B cell (primary cell): ENCODE data around the gene NEAT1. TPM values are rescaled to one million over a fixed set of nuclear protein-coding genes. Genes with fewer than 3 reads are reported as not detected.
A peak's percentile ranks its signal among the peaks of the same experiment; 100 is the strongest.

Experiments
- ATAC-seq: fragments of 200-7000 bp; cut with Tn5 transposase; one replicate; pipeline ENCODE4 v1.10.0; 2021; ENCODE audit warnings: low read depth, mild to moderate bottlenecking, moderate number of reproducible peaks, moderate library complexity
- CTCF ChIA-PET: fragments of 350-600 bp; sonication (Branson Sonifier 250); formaldehyde crosslinking; loops from one replicate; lab custom pipeline; 2021; ENCODE audit warnings: antibody characterized with exemption, inconsistent platforms; lab: Charles Lee
- POLR2A ChIA-PET: fragments of 350-600 bp; sonication (Branson Sonifier 250); formaldehyde crosslinking; loops from one replicate; lab custom pipeline; 2021; ENCODE audit warnings: antibody characterized with exemption; lab: Charles Lee
- DNase-seq: peaks from one replicate; pipeline ENCODE4 v3.0.0; 2013
- H2AFZ ChIP-seq: 2 replicates; pipeline ENCODE4 v1.6.1; 2012; ENCODE audit warnings: mild to moderate bottlenecking, low read depth, low read length; ENCODE audit not compliant: insufficient read depth, poor library complexity, severe bottlenecking
- H3K27ac ChIP-seq, 2 donors: 1 replicate in 1 of 2; 2 replicates in 1 of 2; pipeline ENCODE4 v1.5.1; 2012 to 2013; ENCODE audit warnings: low read length in 2 of 2, mild to moderate bottlenecking in 2 of 2, moderate library complexity in 1 of 2
- H3K27me3 ChIP-seq, 4 experiments: fragments of 200-600 bp in 1 of 4; sonication (generic) in 1 of 4; replicated peaks in 1 of 4; 1 replicate in 2 of 4; 2 replicates in 2 of 4; pipeline versions ENCODE4 v1.6.1 to v1.7.0; 2013 to 2016; ENCODE audit warnings: low read length in 3 of 4, mild to moderate bottlenecking in 2 of 4, mixed read lengths in 1 of 4, moderate library complexity in 1 of 4; ENCODE audit not compliant: insufficient read depth in 4 of 4, control insufficient read depth in 3 of 4; ENCODE audit errors: control extremely low read depth in 1 of 4
- H3K36me3 ChIP-seq, 2 experiments: replicated peaks in 1 of 2; 1 replicate in 1 of 2; 2 replicates in 1 of 2; pipeline versions ENCODE4 v1.6.1 to v1.7.1; 2013; ENCODE audit warnings: low read length in 1 of 2; ENCODE audit not compliant: insufficient read depth in 2 of 2, control insufficient read depth in 1 of 2; ENCODE audit errors: control extremely low read depth in 1 of 2, extremely low read depth in 1 of 2
- H3K4me1 ChIP-seq, 2 donors: fragments of 200-600 bp in 1 of 2; sonication (generic) in 1 of 2; 1 replicate in 1 of 2; 2 replicates in 1 of 2; pipeline versions ENCODE4 v1.5.1 to v1.6.1; 2013 to 2017; ENCODE audit warnings: low read length in 2 of 2; ENCODE audit not compliant: control insufficient read depth in 2 of 2, insufficient read depth in 2 of 2
- H3K4me2 ChIP-seq: replicated peaks from 2 replicates; pipeline ENCODE3; 2012; ENCODE audit warnings: mild to moderate bottlenecking, low read depth, low read length; ENCODE audit not compliant: poor library complexity, severe bottlenecking
- H3K4me3 ChIP-seq, 5 experiments: fragments of 200-600 bp in 1 of 5; sonication (generic) in 1 of 5; 1 replicate in 3 of 5; 2 replicates in 2 of 5; pipeline versions ENCODE4 v1.5.1 to v1.7.0; 2011 to 2016; ENCODE audit warnings: low read length in 4 of 5, mild to moderate bottlenecking in 4 of 5, low read depth in 2 of 5, control low read depth in 1 of 5, moderate library complexity in 1 of 5; ENCODE audit not compliant: insufficient read depth in 1 of 5; ENCODE audit errors: control extremely low read depth in 1 of 5, extremely low read depth in 1 of 5
- H3K79me2 ChIP-seq: fragments of 200-600 bp; sonication (generic); one replicate; pipeline ENCODE4 v1.6.0; 2016; ENCODE audit warnings: low read length; ENCODE audit not compliant: control insufficient read depth, insufficient read depth
- H3K9ac ChIP-seq: fragments of 200-600 bp; sonication (generic); 2 replicates; pipeline ENCODE4 v1.6.1; 2017; ENCODE audit warnings: mild to moderate bottlenecking, low read length, moderate library complexity
- H3K9me3 ChIP-seq, 3 donors: one replicate each; pipeline versions ENCODE4 v1.6.1 to v1.7.1; 2013; ENCODE audit warnings: low read length in 2 of 3; ENCODE audit not compliant: control insufficient read depth in 2 of 3, insufficient read depth in 1 of 3; ENCODE audit errors: control extremely low read depth in 1 of 3
- H4K20me1 ChIP-seq: 2 replicates; pipeline ENCODE4 v1.6.0; 2012; ENCODE audit warnings: mild to moderate bottlenecking, low read length; ENCODE audit not compliant: insufficient read depth, control insufficient read depth, poor library complexity, severe bottlenecking
- H3K27ac Mint-ChIP-seq: one replicate; pipeline ENCODE4 v1.8.0; 2021; ENCODE audit warnings: mixed read lengths
- H3K27me3 Mint-ChIP-seq: one replicate; pipeline ENCODE4 v1.8.0; 2021; ENCODE audit warnings: mixed read lengths
- H3K4me1 Mint-ChIP-seq: one replicate; pipeline ENCODE4 v1.8.0; 2021; ENCODE audit warnings: mixed read lengths
- H3K4me3 Mint-ChIP-seq: one replicate; pipeline ENCODE4 v1.8.0; 2021; ENCODE audit warnings: mixed read lengths
- H3K9me3 Mint-ChIP-seq: one replicate; pipeline ENCODE4 v1.8.0; 2022; ENCODE audit warnings: mixed read lengths; ENCODE audit not compliant: insufficient read depth
- EZH2 ChIP-seq: IDR thresholded peaks from 2 replicates; pipeline ENCODE4 v1.6.1; 2012; ENCODE audit warnings: borderline replicate concordance, low read depth, mild to moderate bottlenecking, moderate library complexity, low read length; ENCODE audit not compliant: insufficient read depth, poor library complexity, severe bottlenecking
- WGBS: methylation state at CpG from one replicate; pipeline ENCODE4 v1.1.5; 2013; ENCODE audit warnings: missing lambda C conversion rate; ENCODE audit not compliant: insufficient coverage; 5-methylcytosine and 5-hydroxymethylcytosine counted together
- intact Hi-C: fragments of 100-400 bp; cut with micrococcal nuclease; formaldehyde crosslinking; loops from one replicate; pipeline ENCODE4 v1.10.0; 2022
- polyA plus RNA-seq: library from polyadenylated mRNA; depleted of rRNA; stranded (reverse); fragments of >200 nt; gene quantifications from 2 replicates; pipeline ENCODE4 v1.2.3, GENCODE V29; 2012
- total RNA-seq, 2 donors: library from RNA; stranded (reverse); fragments of 120-200 nt in 1 of 2; gene quantifications; 1 replicate in 1 of 2; 2 replicates in 1 of 2; pipeline versions ENCODE4 v1.2.3 to v1.2.4, GENCODE V29; 2013 to 2022
- TF ChIP-seq, protein P1 (sequence below): fragments of 200-600 bp; IDR thresholded peaks from one replicate; pipeline ENCODE4 v1.8.0; 2022; ENCODE audit warnings: antibody characterized with exemption, mild to moderate bottlenecking

The NEAT1 gene
- total and polyA plus RNA-seq, 2 donors (not counting 1 experiment from before 2014, with no cell fraction given) = 66.7 to 1,642 TPM

DNA sequence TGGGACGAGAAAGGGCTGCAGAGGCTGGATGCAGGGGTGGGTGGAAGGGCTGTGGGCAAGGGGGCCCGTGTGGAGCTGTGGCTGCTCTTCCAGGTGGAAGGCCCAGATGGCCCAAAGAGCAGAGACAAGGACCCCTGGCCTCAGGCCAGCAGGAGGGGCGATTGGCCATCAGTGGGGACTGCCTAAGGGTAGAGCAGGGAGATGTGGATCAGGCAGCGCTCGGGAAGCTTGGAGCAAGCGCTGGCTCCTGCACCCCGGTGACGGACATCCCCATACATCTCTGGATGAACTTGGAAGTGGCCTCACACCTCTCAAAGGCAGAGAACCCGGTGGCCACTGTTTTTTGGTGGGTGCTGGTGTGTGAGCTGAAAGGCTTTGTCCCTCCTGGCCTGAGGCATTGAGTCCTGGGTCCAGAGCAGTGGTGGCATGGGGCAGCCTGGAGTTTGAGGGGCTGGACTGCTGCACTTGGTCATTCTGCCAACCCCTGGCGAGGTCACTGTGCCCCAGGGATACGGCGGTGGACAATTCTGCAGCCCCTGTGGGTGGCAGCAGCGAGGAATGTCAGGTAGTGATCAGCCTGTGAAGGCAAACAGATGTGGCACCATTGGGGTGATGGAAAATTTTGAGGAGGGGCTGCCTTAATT, 30.3 kb upstream of the NEAT1 start:
- Histone ChIP-seq H3K4me3 (no peak overlapping the region), H3K4me1 (peaks cover 37 to 47% of the 10 kb centered on the region in 2 donors), H3K9ac (no peak overlapping the region), H3K36me3 (peaks cover 0 to 72% of the 10 kb centered on the region in 2 experiments), H3K9me3 (no peaks in the 10 kb centered on the region), H3K79me2 (peaks cover 71% of the 10 kb centered on the region), H3K27ac (no peak overlapping the region), H2AFZ (no peak overlapping the region), H4K20me1 (peaks cover 55% of the 10 kb centered on the region), H3K27me3 (no peaks in the 10 kb centered on the region), H3K4me2 (no peak overlapping the region)
- no peak overlapping the region for H3K4me3 Mint-ChIP-seq
- DNase-seq (no peak), ATAC-seq (no peak)
- CTCF ChIA-PET = interaction anchor here (0.6 kb wide), 1 partner anchor 15 kb away, joined by 3 read pairs; no protein-coding TSS in a partner anchor
- POLR2A ChIA-PET = interaction anchor here (0.9 to 2.5 kb wide), 3 partner anchors 11 to 115 kb away, joined by 3 to 17 read pairs (median 5); no protein-coding TSS in a partner anchor
- peaks cover 41% of the 10 kb centered on the region for H3K4me1 Mint-ChIP-seq
- intact Hi-C loops = no loop called here
- 93% methylated on average over 13 of the region's 13 CpGs for WGBS
- no peaks in the 10 kb centered on the region for H3K27me3 Mint-ChIP-seq
- TF ChIP-seq EZH2 = no peak
- TF ChIP-seq, protein P1, sequence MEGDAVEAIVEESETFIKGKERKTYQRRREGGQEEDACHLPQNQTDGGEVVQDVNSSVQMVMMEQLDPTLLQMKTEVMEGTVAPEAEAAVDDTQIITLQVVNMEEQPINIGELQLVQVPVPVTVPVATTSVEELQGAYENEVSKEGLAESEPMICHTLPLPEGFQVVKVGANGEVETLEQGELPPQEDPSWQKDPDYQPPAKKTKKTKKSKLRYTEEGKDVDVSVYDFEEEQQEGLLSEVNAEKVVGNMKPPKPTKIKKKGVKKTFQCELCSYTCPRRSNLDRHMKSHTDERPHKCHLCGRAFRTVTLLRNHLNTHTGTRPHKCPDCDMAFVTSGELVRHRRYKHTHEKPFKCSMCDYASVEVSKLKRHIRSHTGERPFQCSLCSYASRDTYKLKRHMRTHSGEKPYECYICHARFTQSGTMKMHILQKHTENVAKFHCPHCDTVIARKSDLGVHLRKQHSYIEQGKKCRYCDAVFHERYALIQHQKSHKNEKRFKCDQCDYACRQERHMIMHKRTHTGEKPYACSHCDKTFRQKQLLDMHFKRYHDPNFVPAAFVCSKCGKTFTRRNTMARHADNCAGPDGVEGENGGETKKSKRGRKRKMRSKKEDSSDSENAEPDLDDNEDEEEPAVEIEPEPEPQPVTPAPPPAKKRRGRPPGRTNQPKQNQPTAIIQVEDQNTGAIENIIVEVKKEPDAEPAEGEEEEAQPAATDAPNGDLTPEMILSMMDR = no peak
- H3K27ac Mint-ChIP-seq = peak overlapping the region; percentile 59
- no peaks in the 10 kb centered on the region for H3K9me3 Mint-ChIP-seq

DNA sequence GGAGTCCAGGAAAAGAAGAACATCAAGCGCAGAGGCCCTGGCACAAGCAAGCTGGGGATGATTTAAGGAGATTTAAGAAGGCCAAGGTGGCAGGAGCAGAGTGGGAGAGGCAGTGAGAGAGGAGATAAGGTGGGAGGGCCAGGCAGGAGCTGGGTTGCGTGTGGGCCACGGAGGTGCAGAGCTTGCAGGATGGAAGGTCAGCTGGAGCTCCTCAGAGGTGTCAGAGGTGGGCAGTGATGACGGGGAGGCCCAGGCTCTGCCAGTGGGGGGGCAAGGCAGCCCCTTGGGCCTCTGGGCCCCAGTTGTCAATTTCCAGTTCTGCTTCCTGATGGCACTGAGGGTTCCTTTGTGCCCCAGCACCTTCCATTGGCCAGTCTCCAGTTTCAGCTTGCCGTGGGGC, 29.7 kb upstream of the NEAT1 start:
- Histone ChIP-seq H3K4me3 (no peak overlapping the region), H2AFZ (no peak overlapping the region), H3K4me2 (no peak overlapping the region), H3K36me3 (peaks cover 0 to 75% of the 10 kb centered on the region in 2 experiments), H3K79me2 (peaks cover 65% of the 10 kb centered on the region), H3K27me3 (no peaks in the 10 kb centered on the region), H3K9ac (no peak overlapping the region), H3K9me3 (no peaks in the 10 kb centered on the region), H3K27ac (no peak overlapping the region), H4K20me1 (peaks cover 52% of the 10 kb centered on the region), H3K4me1 (peaks cover 31 to 41% of the 10 kb centered on the region in 2 donors)
- no peak for DNase-seq
- no peak for ATAC-seq
- TF ChIP-seq, protein P1 = no peak
- TF ChIP-seq EZH2 = no peak
- intact Hi-C loops = no loop called here
- CTCF ChIA-PET = interaction anchor here (0.6 kb wide), 1 partner anchor 15 kb away, joined by 3 read pairs; no protein-coding TSS in a partner anchor
- no peak overlapping the region for H3K4me3 Mint-ChIP-seq
- H3K27me3 Mint-ChIP-seq = no peaks in the 10 kb centered on the region
- POLR2A ChIA-PET = interaction anchor here (1.2 kb wide), 1 partner anchor 11 kb away, joined by 3 read pairs; no protein-coding TSS in a partner anchor
- H3K4me1 Mint-ChIP-seq = peaks cover 41% of the 10 kb centered on the region
- no peaks in the 10 kb centered on the region for H3K9me3 Mint-ChIP-seq
- 99% methylated on average over 5 of the region's 5 CpGs for WGBS
- H3K27ac Mint-ChIP-seq = no peak overlapping the region
